H9 (cell line): ENCODE measurements around the gene KLHL18. TPM values are rescaled to one million over a fixed set of nuclear protein-coding genes. Genes with fewer than 3 reads are reported as not detected.
A peak's percentile ranks its signal among the peaks of the same experiment; 100 is the strongest.

Experiments
- DNase-seq: peaks from one replicate; pipeline ENCODE4 v3.0.0-alpha.2; 2017
- H2AFZ ChIP-seq: one replicate; pipeline ENCODE4 v1.6.1; 2013; ENCODE audit warnings: mild to moderate bottlenecking, low read length, control low read depth, moderate library complexity
- H2AK5ac ChIP-seq: 2 replicates; pipeline ENCODE4 v1.6.1; 2013; ENCODE audit warnings: low read length, control low read depth, mixed read lengths; ENCODE audit not compliant: insufficient read length
- H2BK120ac ChIP-seq: one replicate; pipeline ENCODE4 v1.6.1; 2013; ENCODE audit warnings: low read depth, mild to moderate bottlenecking, low read length, control low read depth, inconsistent platforms; ENCODE audit not compliant: poor library complexity, severe bottlenecking
- H2BK12ac ChIP-seq: 2 replicates; pipeline ENCODE4 v1.6.1; 2013; ENCODE audit warnings: low read length, control low read depth, mixed read lengths, low read depth; ENCODE audit not compliant: insufficient read length
- H2BK15ac ChIP-seq: 2 replicates; pipeline ENCODE4 v1.6.1; 2013; ENCODE audit warnings: low read depth, low read length, control low read depth
- H2BK20ac ChIP-seq: one replicate; pipeline ENCODE4 v1.6.1; 2013; ENCODE audit warnings: low read depth, mild to moderate bottlenecking, low read length, control low read depth, inconsistent platforms; ENCODE audit not compliant: poor library complexity, severe bottlenecking
- H2BK5ac ChIP-seq: 2 replicates; pipeline ENCODE4 v1.6.1; 2013; ENCODE audit warnings: low read length, control low read depth, mixed read lengths; ENCODE audit not compliant: insufficient read length
- H3K14ac ChIP-seq: 2 replicates; pipeline ENCODE4 v1.6.1; 2013; ENCODE audit warnings: low read length, control low read depth; ENCODE audit not compliant: insufficient read depth
- H3K18ac ChIP-seq: 2 replicates; pipeline ENCODE4 v1.6.1; 2013; ENCODE audit warnings: low read depth, mild to moderate bottlenecking, mixed read lengths, low read length, control low read depth; ENCODE audit not compliant: insufficient read length
- H3K23ac ChIP-seq: 2 replicates; pipeline ENCODE4 v1.6.1; 2013; ENCODE audit warnings: low read length, control low read depth, mixed read lengths, low read depth; ENCODE audit not compliant: insufficient read length
- H3K23me2 ChIP-seq: 2 replicates; pipeline ENCODE4 v1.6.1; 2013; ENCODE audit warnings: low read depth, mild to moderate bottlenecking, mixed read lengths, low read length, control low read depth; ENCODE audit not compliant: insufficient read length, poor library complexity, severe bottlenecking
- H3K27ac ChIP-seq: 2 replicates; pipeline ENCODE4 v1.5.1; 2013; ENCODE audit warnings: low read length, control low read depth, mixed read lengths, low read depth; ENCODE audit not compliant: insufficient read length
- H3K27me3 ChIP-seq: 2 replicates; pipeline ENCODE4 v1.6.1; 2013; ENCODE audit warnings: low read length, control low read depth, inconsistent platforms; ENCODE audit not compliant: insufficient read depth
- H3K4ac ChIP-seq: 2 replicates; pipeline ENCODE4 v1.6.1; 2013; ENCODE audit warnings: low read depth, mild to moderate bottlenecking, control low read depth, inconsistent platforms, low read length, moderate library complexity
- H3K4me1 ChIP-seq: 2 replicates; pipeline ENCODE4 v1.6.1; 2013; ENCODE audit warnings: low read length, control low read depth, inconsistent platforms; ENCODE audit not compliant: insufficient read depth
- H3K4me2 ChIP-seq: 2 replicates; pipeline ENCODE4 v1.6.1; 2013; ENCODE audit warnings: low read length, control low read depth, mixed read lengths; ENCODE audit not compliant: insufficient read length, insufficient read depth
- H3K56ac ChIP-seq: 2 replicates; pipeline ENCODE4 v1.6.1; 2013; ENCODE audit warnings: low read depth, mild to moderate bottlenecking, mixed read lengths, low read length, control low read depth; ENCODE audit not compliant: insufficient read length
- H3K79me1 ChIP-seq: 2 replicates; pipeline ENCODE4 v1.6.1; 2013; ENCODE audit warnings: low read depth, mild to moderate bottlenecking, moderate library complexity, low read length, control low read depth, inconsistent platforms; ENCODE audit not compliant: insufficient read depth, poor library complexity, severe bottlenecking
- H3K79me2 ChIP-seq: 2 replicates; pipeline ENCODE4 v1.6.1; 2013; ENCODE audit warnings: low read length, control low read depth, inconsistent platforms; ENCODE audit not compliant: insufficient read depth
- H3K9ac ChIP-seq: 2 replicates; pipeline ENCODE4 v1.6.1; 2013; ENCODE audit warnings: low read length, control low read depth, mixed read lengths; ENCODE audit not compliant: insufficient read length; ENCODE audit errors: extremely low read depth
- H3K9me3 ChIP-seq: one replicate; pipeline ENCODE4 v1.6.1; 2013; ENCODE audit warnings: low read depth, low read length, inconsistent platforms; ENCODE audit not compliant: control insufficient read depth
- H3T11ph ChIP-seq: one replicate; pipeline ENCODE4 v1.6.1; 2013; ENCODE audit warnings: mild to moderate bottlenecking, low read length, control low read depth, inconsistent platforms
- H4K20me1 ChIP-seq: one replicate; pipeline ENCODE4 v1.6.1; 2013; ENCODE audit not compliant: control insufficient read depth, insufficient read length, insufficient read depth
- H4K5ac ChIP-seq: 2 replicates; pipeline ENCODE4 v1.6.1; 2013; ENCODE audit warnings: low read depth, mild to moderate bottlenecking, mixed read lengths, low read length, control low read depth; ENCODE audit not compliant: insufficient read length
- H4K8ac ChIP-seq: replicated peaks from 2 replicates; pipeline ENCODE4 v1.6.1; 2013; ENCODE audit warnings: low read length, control low read depth, mixed read lengths, low read depth; ENCODE audit not compliant: insufficient read length
- H4K91ac ChIP-seq: 2 replicates; pipeline ENCODE4 v1.6.1; 2013; ENCODE audit warnings: low read depth, mild to moderate bottlenecking, moderate library complexity, mixed read lengths, low read length, control low read depth; ENCODE audit not compliant: insufficient read length
- H3K27ac Mint-ChIP-seq, 3 experiments: 2 replicates in 2 of 3; 3 replicates in 1 of 3; pipeline ENCODE4 v1.8.0; 2020 to 2021; ENCODE audit warnings: mixed read lengths in 3 of 3, mild to moderate bottlenecking in 1 of 3, moderate library complexity in 1 of 3
- H3K27me3 Mint-ChIP-seq: 2 replicates; pipeline ENCODE4 v1.8.0; 2021; ENCODE audit warnings: low read depth, mild to moderate bottlenecking, moderate library complexity, mixed read lengths
- H3K36me3 Mint-ChIP-seq, 3 experiments: 2 replicates in 2 of 3; 3 replicates in 1 of 3; pipeline ENCODE4 v1.8.0; 2020 to 2021; ENCODE audit warnings: low read depth in 3 of 3, mixed read lengths in 3 of 3; ENCODE audit not compliant: insufficient read depth in 1 of 3
- H3K4me1 Mint-ChIP-seq, 2 experiments: 2 replicates each; pipeline ENCODE4 v1.8.0; 2020; ENCODE audit warnings: mixed read lengths in 2 of 2
- H3K4me3 Mint-ChIP-seq, 2 experiments: 2 replicates in 1 of 2; 3 replicates in 1 of 2; pipeline ENCODE4 v1.8.0; 2020 to 2021; ENCODE audit warnings: mild to moderate bottlenecking in 2 of 2, mixed read lengths in 2 of 2, moderate library complexity in 1 of 2
- H3K9me3 Mint-ChIP-seq, 2 experiments: 2 replicates in 1 of 2; 3 replicates in 1 of 2; pipeline ENCODE4 v1.8.0; 2020; ENCODE audit warnings: mild to moderate bottlenecking in 2 of 2, mixed read lengths in 2 of 2, moderate library complexity in 1 of 2
- WGBS: extraction: QIAGEN DNeasy Blood & Tissue Kit; methylation state at CpG from one replicate; pipeline ENCODE4 v1.1.7; 2013; ENCODE audit warnings: missing lambda C conversion rate, low lambda C conversion rate, mixed read lengths; ENCODE audit not compliant: insufficient read length; ENCODE audit errors: extremely low coverage; 5-methylcytosine and 5-hydroxymethylcytosine counted together
- total RNA-seq: library from RNA; stranded (reverse); gene quantifications from 2 replicates; pipeline ENCODE4 v1.2.1, GENCODE V29; 2021
- TF ChIP-seq, protein P1 (sequence below): fragments of 200-600 bp; sonication (generic); conservative IDR thresholded peaks from 3 replicates; pipeline ENCODE4 v1.8.0; 2021; ENCODE audit warnings: antibody characterized with exemption, mild to moderate bottlenecking

KLHL18 gene
- total RNA-seq, 1 experiment from 2014 or later: 55.3 TPM

DNA sequence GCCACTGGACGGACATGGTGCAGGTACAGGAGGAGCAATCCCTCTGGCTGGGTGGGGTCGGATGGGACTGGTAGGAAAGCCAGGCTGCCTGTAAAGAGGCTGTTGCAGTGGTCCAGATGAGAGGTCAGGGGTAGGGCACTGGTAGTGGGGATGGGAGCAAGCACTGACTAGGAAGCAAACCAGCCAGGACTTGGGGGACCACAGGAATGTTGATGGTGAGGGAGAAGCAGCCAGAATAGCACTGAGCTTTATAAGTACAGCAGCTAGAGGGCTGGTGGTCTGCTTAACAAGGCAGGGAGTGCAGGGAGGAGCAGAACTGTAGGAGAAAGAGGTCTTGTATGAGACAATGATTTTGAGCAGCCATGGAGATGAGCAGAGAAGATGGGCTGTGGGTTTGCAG, 59.4 kb downstream of the KLHL18 start:
- no peak overlapping the region for H3T11ph ChIP-seq
- Mint-ChIP-seq H3K36me3 (peaks cover 49 to 75% (median 52%) of the 10 kb centered on the region in 3 experiments; a peak in 6 of 7 replicates), H3K9me3 (no peaks in the 10 kb centered on the region), H3K27ac (peak overlapping the region in 2 of 3 experiments; percentile 23 to 78; a peak in 2 of 7 replicates), H3K4me1 (peaks cover 3 to 4% of the 10 kb centered on the region in 2 experiments; a peak in 2 of 4 replicates), H3K4me3 (no peak overlapping the region), H3K27me3 (no peaks in the 10 kb centered on the region)
- no peak overlapping the region for H3K18ac ChIP-seq
- H3K27ac ChIP-seq: no peak overlapping the region
- H3K23me2 ChIP-seq: no peaks in the 10 kb centered on the region
- no peaks in the 10 kb centered on the region for H3K4me1 ChIP-seq
- no peak overlapping the region for H2BK12ac ChIP-seq
- no peak overlapping the region for H4K8ac ChIP-seq
- no peak overlapping the region for H2BK15ac ChIP-seq
- no peak overlapping the region for H2BK120ac ChIP-seq
- H3K4ac ChIP-seq: no peak overlapping the region
- no peak overlapping the region for H2AFZ ChIP-seq
- no peak overlapping the region for H3K56ac ChIP-seq
- H3K4me2 ChIP-seq: no peak overlapping the region
- H2AK5ac ChIP-seq: no peak overlapping the region
- H3K9ac ChIP-seq: no peak overlapping the region
- H3K27me3 ChIP-seq: no peaks in the 10 kb centered on the region
- no peak overlapping the region for H4K5ac ChIP-seq
- H2BK5ac ChIP-seq: no peak overlapping the region
- H2BK20ac ChIP-seq: no peak overlapping the region
- no peaks in the 10 kb centered on the region for H3K79me2 ChIP-seq
- H3K9me3 ChIP-seq: no peaks in the 10 kb centered on the region
- TF ChIP-seq, protein P1, sequence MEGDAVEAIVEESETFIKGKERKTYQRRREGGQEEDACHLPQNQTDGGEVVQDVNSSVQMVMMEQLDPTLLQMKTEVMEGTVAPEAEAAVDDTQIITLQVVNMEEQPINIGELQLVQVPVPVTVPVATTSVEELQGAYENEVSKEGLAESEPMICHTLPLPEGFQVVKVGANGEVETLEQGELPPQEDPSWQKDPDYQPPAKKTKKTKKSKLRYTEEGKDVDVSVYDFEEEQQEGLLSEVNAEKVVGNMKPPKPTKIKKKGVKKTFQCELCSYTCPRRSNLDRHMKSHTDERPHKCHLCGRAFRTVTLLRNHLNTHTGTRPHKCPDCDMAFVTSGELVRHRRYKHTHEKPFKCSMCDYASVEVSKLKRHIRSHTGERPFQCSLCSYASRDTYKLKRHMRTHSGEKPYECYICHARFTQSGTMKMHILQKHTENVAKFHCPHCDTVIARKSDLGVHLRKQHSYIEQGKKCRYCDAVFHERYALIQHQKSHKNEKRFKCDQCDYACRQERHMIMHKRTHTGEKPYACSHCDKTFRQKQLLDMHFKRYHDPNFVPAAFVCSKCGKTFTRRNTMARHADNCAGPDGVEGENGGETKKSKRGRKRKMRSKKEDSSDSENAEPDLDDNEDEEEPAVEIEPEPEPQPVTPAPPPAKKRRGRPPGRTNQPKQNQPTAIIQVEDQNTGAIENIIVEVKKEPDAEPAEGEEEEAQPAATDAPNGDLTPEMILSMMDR: no peak
- H4K91ac ChIP-seq: no peak overlapping the region
- peaks cover 2% of the 10 kb centered on the region for H4K20me1 ChIP-seq
- no peak overlapping the region for H3K14ac ChIP-seq
- H3K23ac ChIP-seq: no peak overlapping the region
- no peak for DNase-seq
- no CpG with 5 or more reads among the region's 2 CpGs for WGBS
- H3K79me1 ChIP-seq: no peaks in the 10 kb centered on the region
